Fibroblast of skin of left biceps (primary cell): ENCODE data around the gene ASCC1.
"Not testable (repeated sequence)": the region's sequence is repeated elsewhere in the genome, so short reads cannot be mapped to it uniquely, and the experiment has no call there.

ENCODE experiments used
- DNase-seq, 2 experiments: peaks; one replicate each; pipeline ENCODE4 v3.0.0-alpha.2; 2013; ENCODE audit warnings: low read depth in 2 of 2

Gene ASCC1

DNA sequence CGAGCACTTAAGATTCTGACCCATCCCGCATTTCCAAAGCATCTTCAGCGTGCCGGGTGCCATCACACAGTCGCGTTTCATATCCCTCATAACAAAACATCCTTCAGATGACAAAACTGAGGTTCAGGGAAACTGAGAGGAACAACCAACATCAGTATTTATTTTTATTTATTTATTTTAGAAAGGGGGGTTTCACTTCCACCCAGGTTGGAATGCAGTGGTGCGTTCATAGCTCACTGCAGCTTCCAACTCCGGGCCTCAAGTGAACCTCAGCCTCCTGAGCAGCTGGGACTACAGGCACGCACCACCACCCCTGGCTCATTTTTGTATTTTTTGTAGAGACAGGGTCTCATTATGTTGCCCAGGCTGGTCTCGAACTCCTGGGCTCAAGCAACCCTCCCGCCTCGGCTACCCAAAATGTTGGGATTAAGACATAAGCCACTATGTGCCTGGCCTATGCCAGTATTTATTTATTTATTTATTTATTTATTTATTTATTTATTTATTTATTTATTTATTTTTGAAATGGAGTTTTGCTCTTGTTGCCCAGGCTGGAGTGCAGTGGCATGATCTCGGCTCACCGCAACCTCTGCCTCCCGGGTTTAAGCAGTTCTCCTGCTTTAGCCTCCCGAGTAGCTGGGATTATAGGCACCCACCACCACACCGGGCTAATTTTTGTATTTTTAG is 33.2 kb upstream of the ASCC1 start:
- DNase-seq = not testable (repeated sequence)

DNA sequence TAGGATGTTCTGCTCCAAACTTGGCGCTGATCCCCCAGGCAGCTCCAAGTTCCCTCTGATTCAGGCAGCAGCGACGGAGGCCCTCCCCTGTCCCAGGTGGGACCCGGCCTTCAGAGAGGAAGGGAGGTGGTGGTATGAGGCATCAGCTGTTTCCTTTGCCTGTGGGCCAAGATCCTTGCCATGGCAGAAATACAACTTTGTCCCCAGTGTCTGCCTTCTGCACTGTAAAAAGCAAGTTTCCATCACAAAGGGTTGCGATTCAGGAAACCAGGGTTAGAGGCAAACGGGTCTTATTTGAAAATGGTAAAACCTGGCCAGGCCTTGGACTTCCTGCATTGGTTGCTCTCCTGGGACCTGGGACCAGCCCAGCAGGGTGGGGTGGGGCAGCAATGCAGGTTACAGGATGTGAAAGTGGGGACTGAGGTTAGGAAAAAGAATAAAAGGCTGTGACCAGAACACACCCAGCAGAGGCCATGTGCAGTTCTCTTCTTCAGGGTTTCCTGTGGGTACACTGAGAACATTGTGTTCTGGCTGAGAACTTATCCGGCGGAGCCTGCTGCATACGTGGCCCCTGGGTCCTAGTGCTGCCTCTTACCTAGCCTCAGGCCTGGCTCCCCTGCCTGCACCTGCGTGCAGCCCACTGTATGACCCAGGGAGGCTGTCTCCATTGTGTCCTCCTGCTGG is 32.5 kb upstream of the ASCC1 start:
- DNase-seq = no peak

DNA sequence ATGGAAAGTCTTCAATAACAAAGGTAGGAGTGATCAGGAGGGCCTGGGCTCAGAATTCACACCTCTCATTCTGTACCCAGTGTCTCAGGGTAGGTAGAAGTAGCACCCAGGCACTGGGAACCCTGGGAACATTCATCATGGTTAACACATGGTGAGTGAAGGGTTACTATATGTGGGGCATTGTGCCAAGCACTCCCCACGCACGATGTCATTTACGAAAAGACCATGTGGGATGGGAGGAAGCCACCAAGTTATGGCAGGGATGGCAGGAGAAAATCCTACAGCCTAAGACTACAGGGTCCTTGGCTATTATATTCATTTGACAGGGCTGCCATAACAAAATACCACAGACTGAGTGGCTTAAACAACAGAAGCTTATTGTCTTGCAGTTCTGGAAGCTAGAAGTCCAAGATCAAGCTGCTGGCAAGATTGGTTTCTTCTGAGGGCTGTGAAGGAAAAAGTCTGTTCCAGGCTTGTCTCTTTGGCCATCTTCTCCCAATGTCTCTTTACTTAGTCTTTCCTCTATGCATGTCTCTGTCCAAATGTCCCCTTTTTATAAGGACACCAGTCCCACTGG is 30.0 kb upstream of the ASCC1 start:
- no peak for DNase-seq

DNA sequence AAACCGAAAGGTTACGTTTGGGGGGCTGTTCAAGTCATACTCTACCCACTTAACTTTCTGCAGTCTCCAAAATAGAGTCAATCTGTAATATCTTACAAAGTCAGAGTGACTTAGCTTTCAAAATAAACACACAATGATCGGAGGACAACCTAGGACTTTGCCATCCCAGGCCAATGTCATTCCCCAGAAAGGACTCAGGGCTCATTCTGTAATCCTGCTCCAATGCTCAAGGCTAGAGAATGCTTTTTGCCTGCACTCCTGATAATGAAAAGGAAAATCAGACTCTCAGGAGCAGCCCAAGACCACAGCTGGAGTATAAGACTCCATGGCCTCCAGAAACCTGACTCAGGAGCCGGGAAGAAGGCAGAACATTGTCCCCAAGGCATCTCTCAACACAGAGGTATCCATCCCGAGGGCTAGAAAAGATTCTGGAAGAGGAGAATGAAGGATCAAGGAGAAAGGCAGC is 28.5 kb upstream of the ASCC1 start:
- DNase-seq = no peak

DNA sequence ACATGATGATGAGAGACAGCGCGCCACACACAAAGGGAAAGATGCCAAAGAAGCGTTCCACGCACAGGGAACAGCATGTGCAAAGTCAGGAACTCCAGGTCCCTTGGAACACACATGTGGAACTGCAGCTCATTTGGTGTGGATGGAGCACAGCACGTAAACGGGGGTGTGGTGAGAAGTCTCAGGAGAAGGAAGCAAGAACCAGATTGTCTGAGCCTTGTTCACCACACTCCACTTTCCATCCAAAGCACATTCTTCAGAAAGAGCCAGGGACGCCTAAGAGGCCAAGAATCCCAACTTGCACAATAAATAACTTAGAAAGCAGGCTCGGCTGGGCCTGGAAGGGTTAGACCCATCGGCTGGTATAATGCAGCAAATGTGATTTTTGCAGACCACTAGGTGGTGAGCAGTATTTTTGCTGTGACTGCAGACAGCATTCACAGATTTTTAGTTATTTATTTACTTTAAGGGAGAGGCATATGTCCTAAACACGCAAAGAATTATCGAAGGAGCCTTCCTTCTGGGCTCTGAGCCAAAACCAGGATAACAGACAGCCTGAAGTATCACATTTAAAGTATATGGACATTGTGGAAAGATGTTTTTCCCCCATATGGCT is 27.9 kb upstream of the ASCC1 start:
- DNase-seq = peak; percentile 92 to 93

DNA sequence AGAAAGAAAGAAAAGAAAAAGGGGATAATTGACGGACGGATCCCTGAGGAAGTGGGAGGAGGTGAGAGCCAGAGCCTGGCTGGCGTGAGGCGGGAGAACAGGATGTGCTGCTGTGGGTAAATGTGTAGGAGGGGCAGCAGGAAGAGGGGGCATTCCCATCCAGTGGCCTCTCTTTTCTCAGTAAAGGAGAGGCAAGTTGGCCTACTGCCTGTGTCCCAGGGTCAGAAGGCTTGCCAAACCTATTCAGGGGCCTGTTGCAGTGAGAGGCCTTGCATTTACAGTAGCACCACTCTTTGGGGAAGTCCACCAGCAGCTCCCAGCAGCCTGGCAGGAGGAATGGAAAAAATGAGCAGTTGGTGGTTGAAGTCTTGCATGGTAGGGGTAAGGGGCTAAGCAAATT is 26.6 kb upstream of the ASCC1 start:
- DNase-seq = no peak

DNA sequence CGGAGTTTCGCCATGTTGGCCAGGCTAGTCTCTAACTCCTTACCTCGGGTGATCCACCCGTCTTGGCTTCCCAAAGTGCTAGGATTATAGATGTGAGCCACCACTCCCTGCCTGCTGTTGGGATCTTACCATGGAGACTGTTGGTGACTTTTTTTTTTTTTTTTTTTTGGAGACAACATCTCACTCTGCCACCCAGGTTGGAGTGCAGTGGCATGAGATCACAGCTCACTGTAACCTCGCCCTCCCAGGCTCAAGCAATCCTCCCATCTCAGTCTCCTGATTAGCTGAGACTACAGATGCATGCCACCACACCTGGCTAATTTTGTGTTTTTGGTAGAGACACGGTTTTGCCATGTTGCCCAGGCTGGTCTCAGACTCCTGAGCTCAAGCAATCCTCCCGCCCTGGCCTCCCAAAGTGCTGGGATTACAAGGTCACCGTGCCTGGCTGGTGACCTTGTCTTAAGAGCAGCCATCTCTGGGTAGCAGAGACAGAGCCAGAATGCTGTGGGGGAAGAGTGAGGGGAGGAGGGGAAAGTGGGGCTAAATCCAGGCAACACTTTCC is 25.7 kb upstream of the ASCC1 start:
- no peak for DNase-seq

DNA sequence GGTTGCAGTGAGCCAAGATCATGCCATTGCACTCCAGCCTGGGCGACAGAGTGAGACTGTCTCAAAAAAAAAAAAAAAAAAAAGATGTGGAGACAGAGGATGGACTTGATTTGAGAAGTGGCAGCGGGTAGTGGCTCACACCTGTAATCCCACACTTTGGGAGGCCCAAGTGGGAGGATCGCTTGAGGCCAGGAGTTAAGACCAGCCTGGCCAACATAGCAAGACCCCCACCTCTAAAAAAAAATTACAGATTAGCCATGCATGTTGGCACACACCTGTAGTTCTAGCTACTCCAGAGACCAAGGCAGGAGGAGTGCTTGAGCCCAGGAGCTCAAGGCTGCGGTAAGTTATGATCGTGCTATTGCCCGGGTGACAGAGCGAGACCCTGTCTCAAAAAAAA is 24.3 kb upstream of the ASCC1 start:
- no peak for DNase-seq

DNA sequence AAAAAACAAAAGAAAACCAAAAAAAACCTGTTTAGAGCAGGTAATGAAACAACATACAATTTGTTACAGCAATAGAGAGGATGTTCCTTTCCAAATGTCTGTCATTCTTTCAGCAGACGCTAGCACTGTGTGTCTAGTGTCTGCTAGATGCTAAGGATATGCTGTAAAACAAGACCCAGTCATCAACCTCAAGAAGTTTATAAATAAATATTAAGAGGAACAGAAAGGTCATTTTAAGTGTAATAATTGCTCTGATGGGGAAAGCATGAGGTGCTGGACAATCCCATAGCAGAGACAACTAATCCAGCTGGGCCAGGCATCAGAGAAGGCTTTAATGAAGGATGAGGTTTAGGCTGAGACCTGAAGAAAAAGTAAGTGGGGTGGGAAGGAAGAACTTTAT is 23.3 kb upstream of the ASCC1 start:
- no peak for DNase-seq

DNA sequence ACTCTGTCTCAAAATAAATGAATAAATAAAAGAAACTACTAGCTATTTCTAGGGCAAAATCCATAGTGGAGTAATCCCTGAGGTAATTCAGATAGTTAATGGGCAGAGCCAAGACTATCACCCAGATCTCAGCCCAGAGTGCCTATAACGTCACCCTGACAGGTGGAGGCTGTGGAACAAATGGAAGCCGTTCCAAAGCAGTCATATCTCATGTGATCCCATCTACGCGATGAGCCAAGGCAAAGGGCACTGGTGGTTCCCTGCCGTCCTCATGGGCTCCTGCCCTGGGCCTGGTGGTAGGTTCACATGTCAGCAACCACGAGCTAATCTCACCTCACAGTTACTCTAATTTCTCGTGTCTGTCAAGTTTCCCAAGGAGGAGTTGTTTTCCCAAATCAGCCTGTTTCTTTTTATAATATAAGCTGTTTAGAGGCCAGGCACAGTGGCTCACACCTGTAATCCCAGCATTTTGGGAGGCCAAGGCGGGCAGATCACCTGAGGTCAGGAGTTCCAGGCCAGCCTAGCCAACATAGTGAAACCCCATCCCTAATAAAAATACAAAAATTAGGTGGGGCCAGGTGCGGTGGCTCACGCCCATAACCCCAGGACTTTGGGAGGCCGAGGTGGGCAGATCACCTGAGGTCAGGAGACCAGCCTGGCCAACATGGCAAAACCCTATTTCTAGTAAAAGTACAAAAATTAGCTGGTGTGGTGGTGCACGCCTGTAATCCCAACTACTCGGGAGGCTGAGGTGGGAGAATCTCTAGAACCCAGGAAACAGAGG is 22.5 kb upstream of the ASCC1 start:
- no peak for DNase-seq

DNA sequence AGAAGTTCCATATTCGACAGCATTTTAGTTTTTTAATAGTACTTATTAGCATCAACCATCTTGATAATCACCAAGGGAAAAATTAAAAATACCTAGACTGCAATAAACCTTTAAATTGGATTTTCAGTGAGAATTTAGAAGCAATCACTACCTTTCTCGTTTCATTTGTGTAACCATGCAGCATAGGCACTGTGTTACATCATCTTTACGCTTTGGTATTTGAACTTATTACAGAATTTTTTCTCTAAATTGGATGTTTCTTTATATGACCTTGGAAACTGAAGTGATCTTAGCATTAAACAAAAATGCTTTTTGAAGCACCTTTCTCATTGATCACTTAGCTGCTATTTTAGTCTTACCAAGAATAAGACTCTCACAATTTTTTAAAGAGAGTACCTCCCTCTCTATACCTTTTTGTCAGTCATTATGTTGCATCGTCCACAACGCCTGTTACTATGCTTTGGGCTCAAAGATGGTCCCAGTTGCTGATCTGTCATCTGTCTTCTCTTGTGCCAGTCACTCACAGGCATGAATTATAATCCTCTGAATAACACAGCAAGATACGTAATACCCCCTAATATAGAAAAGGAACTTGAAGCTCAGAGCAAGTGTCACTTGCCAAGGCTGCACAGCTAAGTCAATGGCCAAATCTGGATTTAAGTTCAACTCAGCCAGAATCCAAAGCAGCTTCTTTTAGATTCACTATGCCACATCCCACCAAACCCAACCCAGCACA is 19.6 kb upstream of the ASCC1 start:
- DNase-seq = no peak

DNA sequence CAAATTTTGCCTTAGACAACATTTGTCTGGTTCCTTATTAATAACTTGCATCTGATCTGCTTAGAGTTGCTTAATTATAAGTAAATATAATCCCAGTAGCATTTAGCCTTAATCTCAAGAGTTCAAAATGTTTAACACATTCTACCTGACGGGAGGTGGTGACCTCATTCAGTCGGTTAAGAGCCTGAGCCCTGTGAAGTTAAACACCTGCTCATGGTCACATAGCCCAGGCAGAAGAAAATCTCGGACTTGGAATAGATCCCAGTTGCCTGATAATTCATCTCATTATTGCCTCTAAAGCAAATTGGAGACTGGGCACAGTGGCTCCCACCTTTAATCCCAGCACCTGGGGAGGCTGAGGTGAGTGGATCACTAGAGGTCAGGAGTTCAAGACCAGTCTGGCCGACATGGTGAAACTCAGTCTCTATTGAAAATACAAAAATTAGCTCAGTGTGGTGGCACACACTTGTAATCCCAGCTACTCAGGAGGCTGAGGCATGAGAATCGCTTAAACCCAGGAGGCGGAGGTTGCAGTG is 18.6 kb upstream of the ASCC1 start:
- DNase-seq = no peak

DNA sequence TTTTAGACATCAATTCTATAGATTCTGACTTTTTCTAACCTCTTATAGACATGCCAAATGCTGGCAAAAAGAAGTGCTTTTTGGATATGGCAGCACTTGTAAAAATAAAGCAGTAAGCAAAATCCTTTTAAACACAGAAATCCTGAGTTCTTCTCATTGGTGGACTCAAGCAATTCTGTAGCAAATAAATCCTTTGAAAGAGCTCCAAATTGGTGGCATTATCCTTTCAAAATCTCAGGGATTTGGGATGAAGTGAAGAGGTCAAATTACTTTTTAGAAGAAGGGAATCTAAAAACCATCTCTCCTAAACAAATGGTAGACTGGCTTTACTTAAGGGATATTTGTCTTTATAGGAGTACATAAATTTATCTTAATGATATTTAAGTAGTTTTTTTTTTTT is 17.5 kb upstream of the ASCC1 start:
- no peak for DNase-seq

DNA sequence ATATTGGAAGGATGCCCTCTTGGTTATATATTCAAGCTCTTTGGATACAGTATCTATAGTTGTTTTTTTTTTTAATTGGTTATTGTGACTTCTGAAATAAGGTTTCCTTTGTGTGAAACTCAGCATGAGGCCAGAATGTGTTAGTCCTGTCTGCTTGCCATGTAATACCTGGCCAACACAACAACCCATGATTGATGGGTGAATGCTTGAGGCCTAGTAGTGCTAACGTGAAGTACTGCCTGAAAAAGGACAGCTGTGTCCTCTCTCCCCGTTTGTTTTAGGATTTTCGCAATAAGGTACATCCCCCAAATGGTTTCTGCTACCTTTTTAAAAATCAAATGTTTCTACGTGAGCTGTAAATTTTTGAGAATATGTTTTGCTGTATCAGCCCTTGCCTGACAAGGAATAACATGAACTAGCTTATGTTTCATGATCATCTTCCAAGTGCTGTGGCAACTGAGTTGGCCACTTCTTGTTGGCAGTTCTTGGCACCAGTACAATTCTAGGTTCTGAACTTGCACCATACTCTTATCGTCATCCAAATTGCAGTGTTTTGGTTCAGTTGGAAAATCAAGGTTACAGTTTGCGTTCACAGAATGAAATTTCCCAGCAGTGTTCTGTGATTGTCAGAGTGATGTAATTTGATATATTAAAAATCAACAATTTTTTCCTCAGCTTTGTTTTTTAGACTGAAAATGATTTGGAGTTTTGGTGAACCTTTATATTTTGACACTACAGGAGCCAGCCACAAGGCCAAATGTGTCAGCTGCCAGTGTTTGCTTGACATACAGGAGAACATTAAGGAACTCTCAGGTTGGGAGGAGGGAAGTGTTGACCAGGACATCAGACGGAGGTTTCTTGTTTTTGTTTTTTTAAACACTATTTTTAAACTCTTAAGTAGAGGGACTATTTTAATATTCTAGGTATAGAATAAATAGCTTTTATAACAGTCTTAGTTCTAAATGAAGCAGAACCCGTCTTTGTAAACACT is 13.5 kb upstream of the ASCC1 start:
- DNase-seq = no peak

DNA sequence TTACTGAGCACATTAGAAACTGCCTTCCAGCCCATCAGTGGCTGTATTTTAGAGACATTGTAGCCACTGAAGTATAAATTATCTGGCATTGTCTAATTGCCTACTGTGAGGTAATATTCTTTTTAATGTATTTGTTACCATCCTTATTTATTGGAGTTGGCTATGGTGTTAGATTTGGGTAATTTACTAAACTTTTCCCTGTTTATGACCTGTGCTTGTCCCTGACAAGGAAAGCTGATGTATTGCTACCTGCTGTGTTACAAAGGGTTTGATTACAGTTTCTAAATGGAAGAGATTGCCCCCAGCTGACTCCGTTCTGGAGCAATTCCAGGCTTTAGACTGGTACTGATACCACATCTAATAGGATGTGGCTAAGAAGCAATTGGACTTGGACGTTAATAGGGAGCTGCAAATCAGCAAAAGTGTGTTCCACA is 12.3 kb upstream of the ASCC1 start:
- DNase-seq = no peak

DNA sequence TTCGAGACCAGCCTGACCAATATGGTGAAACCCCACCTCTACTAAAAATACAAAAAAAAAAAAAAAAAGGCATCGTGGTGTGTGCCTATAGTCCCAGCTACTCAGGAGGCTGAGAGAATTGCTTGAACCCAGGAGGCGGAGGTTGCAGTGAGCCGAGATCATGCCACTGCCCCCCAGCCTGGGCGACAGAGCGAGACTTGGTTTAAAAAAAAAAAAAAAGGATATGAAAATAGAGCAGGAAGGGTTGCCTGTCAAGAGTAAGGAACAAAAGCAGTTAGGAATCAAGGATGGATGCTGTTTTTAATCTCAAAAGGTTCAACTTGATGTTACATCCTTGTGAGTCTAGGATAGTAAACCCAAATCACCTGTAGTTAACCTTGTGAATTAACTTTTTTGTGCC is 11.8 kb upstream of the ASCC1 start:
- DNase-seq = no peak

DNA sequence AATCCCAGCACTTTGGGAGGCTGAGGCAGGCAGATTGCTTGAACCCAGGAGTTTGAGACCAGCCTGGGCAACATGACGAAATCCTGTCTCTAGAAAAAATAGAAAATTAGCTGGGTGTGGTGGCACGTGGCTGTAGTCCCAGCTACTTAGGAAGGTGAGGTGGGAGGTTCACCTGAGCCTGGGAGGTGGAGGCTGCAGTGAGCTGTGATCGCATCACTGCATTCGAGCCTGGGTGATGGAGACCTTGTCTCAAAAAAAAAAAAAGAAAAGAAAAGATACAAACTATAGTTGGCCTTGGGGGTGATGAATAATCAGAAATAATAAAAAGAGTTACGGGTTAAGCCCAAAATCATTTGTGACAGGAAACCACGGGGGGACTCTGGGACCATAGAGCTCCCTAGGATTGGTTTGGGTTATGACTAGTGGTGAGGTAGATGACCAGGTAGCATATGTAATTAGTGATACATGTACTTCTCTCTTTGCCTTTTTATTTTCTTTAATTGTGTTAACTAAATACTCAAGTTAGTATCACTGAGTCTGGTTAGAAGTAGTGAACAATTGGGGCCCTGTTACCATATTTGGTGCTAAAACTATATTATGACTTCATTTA is 10.4 kb upstream of the ASCC1 start:
- no peak for DNase-seq

DNA sequence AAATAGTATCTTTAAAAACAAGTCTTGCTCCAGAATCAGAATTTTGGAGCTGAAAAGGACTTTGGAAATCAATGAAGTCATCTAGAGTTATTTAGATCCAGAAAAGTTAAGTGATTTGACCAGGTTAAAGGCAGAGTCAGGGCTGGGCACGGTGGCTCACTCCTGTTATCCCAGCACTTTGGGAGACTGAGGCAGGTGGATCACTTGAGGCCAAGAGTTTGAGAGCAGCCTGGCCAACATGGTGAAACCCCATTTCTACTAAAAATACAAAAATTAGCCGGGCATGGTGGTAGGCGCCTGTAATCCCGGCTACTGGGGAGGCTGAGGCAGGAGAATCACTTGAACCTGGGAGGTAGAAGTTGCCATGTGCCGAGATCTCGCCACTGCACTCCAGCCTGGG is 8.1 kb upstream of the ASCC1 start:
- not testable (repeated sequence) for DNase-seq

DNA sequence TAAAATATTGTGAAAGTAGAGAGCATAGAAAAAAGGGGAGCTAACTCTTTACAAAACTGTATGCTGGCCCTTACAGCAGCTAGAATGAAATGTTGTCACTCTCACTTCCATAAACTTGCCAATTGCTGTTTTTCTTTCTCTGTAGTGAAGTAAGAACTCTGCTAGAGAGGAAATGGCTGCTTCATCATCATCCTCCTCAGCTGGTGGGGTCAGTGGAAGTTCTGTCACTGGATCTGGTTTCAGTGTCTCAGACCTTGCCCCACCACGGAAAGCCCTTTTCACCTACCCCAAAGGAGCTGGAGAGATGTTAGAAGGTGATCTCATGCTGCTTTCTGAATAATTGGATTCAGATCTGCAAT is 7.6 kb upstream of the ASCC1 start:
- no peak for DNase-seq
